Duodenal mucosa (tissue), 2 donors: ENCODE data around the gene PSME2.

Experiments used
- H3K27ac ChIP-seq: one replicate; pipeline ENCODE4 v1.7.0; 2013; ENCODE audit warnings: low read depth, low read length
- H3K27me3 ChIP-seq, 2 donors: one replicate each; pipeline ENCODE4 v1.7.0; 2013; ENCODE audit warnings: low read length in 2 of 2, control low read depth in 1 of 2; ENCODE audit not compliant: insufficient read depth in 2 of 2, control insufficient read depth in 1 of 2
- H3K36me3 ChIP-seq, 2 donors: one replicate each; pipeline ENCODE4 v1.7.0; 2013; ENCODE audit warnings: low read length in 2 of 2, control low read depth in 1 of 2; ENCODE audit not compliant: insufficient read depth in 2 of 2, control insufficient read depth in 1 of 2
- H3K4me1 ChIP-seq, 2 donors: one replicate each; pipeline ENCODE4 v1.7.0; 2013; ENCODE audit warnings: low read length in 2 of 2, control low read depth in 1 of 2; ENCODE audit not compliant: insufficient read depth in 2 of 2, control insufficient read depth in 1 of 2
- H3K4me3 ChIP-seq, 2 donors: one replicate each; pipeline ENCODE4 v1.7.0; 2013; ENCODE audit warnings: low read length in 2 of 2, low read depth in 1 of 2
- H3K9ac ChIP-seq, 2 donors: one replicate each; pipeline ENCODE4 v1.7.0; 2013; ENCODE audit warnings: low read length in 2 of 2, low read depth in 1 of 2
- H3K9me3 ChIP-seq, 2 donors: one replicate each; pipeline ENCODE4 v1.7.0; 2013; ENCODE audit warnings: low read length in 2 of 2, control low read depth in 1 of 2; ENCODE audit not compliant: control insufficient read depth in 1 of 2

Gene PSME2

DNA sequence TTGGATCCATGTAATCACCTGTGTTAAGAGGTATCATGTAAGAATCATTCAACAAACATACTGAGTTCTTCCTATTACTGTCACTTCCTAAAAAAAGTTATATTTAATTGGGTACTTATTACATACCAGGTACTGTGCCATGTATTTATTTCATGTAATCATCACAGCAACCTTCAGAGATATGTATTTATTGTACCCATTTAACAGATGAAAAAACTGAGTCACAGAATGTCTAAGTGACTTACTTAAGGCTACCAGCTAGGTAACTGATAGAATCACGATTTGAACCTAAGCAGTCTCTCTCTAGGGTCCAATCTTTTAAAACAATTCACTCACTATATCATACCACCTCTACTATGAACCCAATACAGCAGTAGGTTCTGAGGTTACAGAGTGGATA, 2.0 kb downstream of the PSME2 start:
- no peaks in the 10 kb centered on the region for H3K27me3 ChIP-seq
- peaks cover 52 to 55% of the 10 kb centered on the region in 2 donors for H3K4me1 ChIP-seq
- no peak overlapping the region for H3K27ac ChIP-seq
- H3K36me3 ChIP-seq, result peaks cover 19 to 32% of the 10 kb centered on the region in 2 donors
- no peaks in the 10 kb centered on the region for H3K9me3 ChIP-seq
- H3K9ac ChIP-seq, result peak overlapping the region; percentile 30 to 52
- peak overlapping the region; percentile 77 to 100 for H3K4me3 ChIP-seq

DNA sequence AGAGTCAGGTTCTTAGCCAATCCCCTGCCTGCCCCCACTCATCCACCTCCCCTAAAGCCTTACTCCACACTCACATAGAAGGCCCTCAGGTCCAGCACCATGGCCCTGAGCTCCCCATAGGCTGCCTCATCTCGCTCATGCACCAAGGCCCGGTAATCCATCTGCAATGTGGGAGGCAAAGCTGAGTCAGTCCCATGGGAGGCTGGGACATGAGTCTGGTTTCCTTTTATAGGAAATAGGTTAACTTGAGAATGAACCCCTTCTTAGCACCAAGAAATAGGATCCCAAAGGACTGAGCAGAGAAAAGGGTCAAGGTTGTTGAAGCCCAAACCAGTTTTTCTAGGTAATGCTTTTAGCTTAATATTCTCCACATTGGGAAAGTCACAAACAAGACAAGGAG, 2.9 kb downstream of the PSME2 start:
- Histone ChIP-seq H3K27ac (no peak overlapping the region), H3K27me3 (no peaks in the 10 kb centered on the region), H3K9ac (peak overlapping the region in 1 of 2 donors; percentile 30), H3K4me1 (peaks cover 56 to 60% of the 10 kb centered on the region in 2 donors), H3K36me3 (peaks cover 25 to 36% of the 10 kb centered on the region in 2 donors), H3K9me3 (no peaks in the 10 kb centered on the region), H3K4me3 (peak overlapping the region in 1 of 2 donors; percentile 100)

DNA sequence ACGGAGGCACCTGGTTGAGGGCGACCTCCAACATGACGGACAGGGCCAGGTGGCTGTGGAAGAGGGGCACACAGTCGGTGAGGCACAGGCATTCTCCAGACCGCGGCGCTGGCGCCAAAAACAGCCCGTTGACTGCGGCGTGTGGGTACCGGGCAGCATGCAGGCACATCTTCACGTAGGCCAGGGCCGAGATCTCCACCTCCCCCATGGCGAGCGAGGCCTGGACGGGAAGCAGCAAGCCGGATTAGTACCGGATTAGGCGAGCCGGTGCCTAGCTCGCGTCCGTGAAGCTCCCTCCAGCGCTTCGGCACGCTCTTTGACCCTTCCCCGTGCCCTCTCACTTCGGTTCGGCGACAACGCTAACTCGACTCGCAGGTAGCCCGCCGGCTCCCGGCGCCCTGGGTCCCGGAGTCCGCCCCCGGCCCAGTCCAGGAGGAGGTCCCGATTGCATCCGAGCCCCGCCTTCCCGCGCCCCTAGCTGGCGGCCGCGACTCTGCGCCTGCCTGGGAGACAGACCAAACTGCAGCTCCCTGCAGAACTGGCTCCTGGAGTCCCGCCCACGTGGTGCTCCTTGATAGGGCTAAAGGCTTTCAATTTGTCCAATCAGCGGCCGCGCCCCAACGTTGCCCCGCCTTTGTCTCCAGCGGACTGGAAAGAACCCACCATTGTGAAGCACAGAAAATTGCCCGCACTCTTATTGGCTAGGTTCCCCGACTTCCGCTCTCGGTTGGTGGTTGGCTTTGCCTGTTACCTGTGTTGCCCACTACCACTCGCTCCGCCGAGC, 5.1 kb downstream of the PSME2 start, which contains the start of gene EMC9:
Gene EMC9 (minus strand): TSS at position 495 of the 784 bp plus-strand sequence. CDS start 287 bp downstream, at position 208.
- no peaks in the 10 kb centered on the region for H3K9me3 ChIP-seq
- H3K27ac ChIP-seq, result peak within 1 kb of the TSS; percentile 92
- peak within 1 kb of the TSS; percentile 94 to 98 for H3K4me3 ChIP-seq
- H3K27me3 ChIP-seq, result no peaks in the 10 kb centered on the region
- H3K9ac ChIP-seq, result peak within 1 kb of the TSS; percentile 70 to 100
- peaks cover 38 to 49% of the 10 kb centered on the region in 2 donors for H3K36me3 ChIP-seq
- peaks cover 69 to 74% of the 10 kb centered on the region in 2 donors for H3K4me1 ChIP-seq

DNA sequence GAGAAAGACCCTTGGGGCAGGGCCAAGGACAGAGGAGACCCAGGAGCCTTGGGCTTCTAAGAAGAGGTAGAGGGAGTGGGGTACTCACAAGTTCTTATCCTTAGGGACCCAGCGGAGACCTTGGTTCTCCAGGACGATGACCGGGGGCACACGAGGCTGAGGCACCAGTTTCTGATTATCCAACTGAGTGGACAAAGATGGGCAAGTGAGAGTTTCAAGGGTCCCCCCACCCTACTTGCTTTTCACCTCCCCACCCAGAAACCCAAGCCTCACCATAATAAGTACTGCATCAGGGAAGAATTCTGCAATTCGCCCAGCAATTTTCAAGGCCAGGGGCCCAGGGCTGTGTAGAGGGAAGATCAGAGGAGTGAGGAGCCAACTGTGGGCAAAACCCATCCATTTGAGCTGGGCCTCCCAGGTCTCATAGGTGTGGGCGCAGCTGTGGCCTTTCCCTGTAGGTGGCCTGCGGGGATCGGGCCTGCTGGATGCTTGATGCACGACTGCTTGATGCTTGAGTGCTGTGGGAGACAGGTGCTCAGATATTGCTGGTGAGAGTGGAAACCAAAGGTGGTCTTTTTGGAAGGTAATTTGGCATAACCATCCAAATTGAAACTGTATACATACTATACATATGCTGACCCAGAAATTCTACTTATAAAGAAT, 7.0 kb downstream of the PSME2 start:
- no peaks in the 10 kb centered on the region for H3K9me3 ChIP-seq
- peak overlapping the region; percentile 17 to 49 for H3K4me3 ChIP-seq
- H3K27me3 ChIP-seq, result no peaks in the 10 kb centered on the region
- peaks cover 61 to 66% of the 10 kb centered on the region in 2 donors for H3K4me1 ChIP-seq
- peak overlapping the region; percentile 20 to 38 for H3K9ac ChIP-seq
- peaks cover 34 to 43% of the 10 kb centered on the region in 2 donors for H3K36me3 ChIP-seq
- no peak overlapping the region for H3K27ac ChIP-seq

DNA sequence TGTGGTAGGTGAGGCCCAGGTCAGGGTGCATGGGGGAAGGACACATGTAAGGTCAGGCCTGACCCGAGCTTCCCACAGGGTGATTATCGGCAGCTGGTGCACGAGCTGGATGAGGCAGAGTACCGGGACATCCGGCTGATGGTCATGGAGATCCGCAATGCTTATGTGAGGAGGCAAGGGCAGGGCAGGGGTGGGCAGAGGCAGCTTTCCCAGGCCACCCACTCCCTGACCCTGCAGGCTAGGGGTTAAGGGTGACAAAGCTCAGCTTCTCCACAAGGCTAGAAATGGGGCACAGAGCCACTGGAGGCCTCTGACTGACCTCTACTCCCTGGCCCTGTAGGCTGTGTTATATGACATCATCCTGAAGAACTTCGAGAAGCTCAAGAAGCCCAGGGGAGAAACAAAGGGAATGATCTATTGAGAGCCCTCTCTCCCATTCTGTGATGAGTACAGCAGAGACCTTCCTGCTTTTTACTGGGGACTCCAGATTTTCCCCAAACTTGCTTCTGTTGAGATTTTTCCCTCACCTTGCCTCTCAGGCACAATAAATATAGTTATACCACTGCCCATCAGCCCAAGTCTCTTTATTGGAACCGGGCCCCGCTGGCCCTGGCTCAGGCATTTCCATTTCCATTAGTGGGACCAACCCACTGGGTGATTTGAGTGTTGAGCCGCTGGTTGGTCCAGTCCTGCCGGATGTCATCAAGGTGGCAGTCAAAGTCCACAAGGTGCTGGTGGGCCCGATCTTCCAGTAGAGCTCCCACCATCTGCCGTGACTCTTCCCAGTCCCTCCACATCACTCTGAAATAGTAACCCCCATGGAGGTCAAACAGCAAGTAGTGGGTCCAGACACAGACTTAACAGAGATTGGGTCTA, 7.8 kb downstream of the PSME2 start:
- H3K27me3 ChIP-seq, result no peaks in the 10 kb centered on the region
- no peak overlapping the region for H3K4me3 ChIP-seq
- no peaks in the 10 kb centered on the region for H3K9me3 ChIP-seq
- peak overlapping the region in 1 of 2 donors; percentile 20 for H3K9ac ChIP-seq
- no peak overlapping the region for H3K27ac ChIP-seq
- peaks cover 28 to 35% of the 10 kb centered on the region in 2 donors for H3K36me3 ChIP-seq
- peaks cover 53 to 58% of the 10 kb centered on the region in 2 donors for H3K4me1 ChIP-seq

DNA sequence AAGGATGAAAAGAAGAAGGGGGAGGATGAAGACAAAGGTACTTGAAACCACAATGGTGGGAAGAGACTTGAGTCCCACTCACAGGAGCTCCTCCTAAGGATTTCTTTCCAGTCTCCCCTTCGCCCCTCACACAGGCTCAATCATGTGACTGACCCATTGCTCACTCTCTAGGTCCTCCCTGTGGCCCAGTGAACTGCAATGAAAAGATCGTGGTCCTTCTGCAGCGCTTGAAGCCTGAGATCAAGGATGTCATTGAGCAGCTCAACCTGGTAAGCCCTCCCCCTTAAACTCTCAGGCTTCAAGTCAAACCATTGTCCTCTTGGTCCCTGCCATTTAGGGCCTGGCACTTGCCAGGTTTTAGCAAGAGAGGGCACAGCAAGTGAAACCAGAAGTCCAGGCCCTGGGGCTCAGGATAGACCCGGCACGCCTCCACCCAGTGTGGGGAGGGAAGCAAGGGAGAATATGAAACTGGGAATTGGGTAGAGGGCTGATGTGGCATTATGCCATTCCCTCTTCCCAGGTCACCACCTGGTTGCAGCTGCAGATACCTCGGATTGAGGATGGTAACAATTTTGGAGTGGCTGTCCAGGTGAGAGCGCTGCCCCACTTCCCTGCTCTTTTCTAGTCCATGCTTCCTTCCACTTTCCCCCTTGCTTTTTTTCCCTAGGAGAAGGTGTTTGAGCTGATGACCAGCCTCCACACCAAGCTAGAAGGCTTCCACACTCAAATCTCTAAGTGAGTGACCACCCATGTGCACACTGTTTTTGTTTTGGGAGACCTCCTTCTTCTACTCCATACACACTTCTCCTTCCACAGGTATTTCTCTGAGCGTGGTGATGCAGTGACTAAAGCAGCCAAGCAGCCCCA, 8.6 kb downstream of the PSME2 start:
- peaks cover 24 to 26% of the 10 kb centered on the region in 2 donors for H3K36me3 ChIP-seq
- peak overlapping the region; percentile 77 to 94 for H3K9ac ChIP-seq
- H3K4me1 ChIP-seq, result peaks cover 47 to 50% of the 10 kb centered on the region in 2 donors
- H3K27me3 ChIP-seq, result no peaks in the 10 kb centered on the region
- no peaks in the 10 kb centered on the region for H3K9me3 ChIP-seq
- no peak overlapping the region for H3K27ac ChIP-seq
- peak overlapping the region; percentile 86 to 88 for H3K4me3 ChIP-seq

- no peaks in the 10 kb centered on the region for H3K9me3 ChIP-seq
- no peaks in the 10 kb centered on the region for H3K27me3 ChIP-seq
- H3K4me1 ChIP-seq, result peaks cover 42 to 52% of the 10 kb centered on the region in 2 donors
- H3K9ac ChIP-seq, result peak overlapping the region; percentile 77 to 94
- H3K4me3 ChIP-seq, result peak overlapping the region; percentile 86 to 88
- peak overlapping the region; percentile 84 for H3K27ac ChIP-seq
- peaks cover 24% of the 10 kb centered on the region in 2 donors for H3K36me3 ChIP-seq
Measured at GRCh38 chr14:24136684-24137528, 9.5 kb downstream of the PSME2 start.

- Histone ChIP-seq H3K36me3 (peaks cover 24% of the 10 kb centered on the region in 2 donors), H3K4me3 (peak within 1 kb of the TSS; percentile 86 to 88), H3K9me3 (no peaks in the 10 kb centered on the region), H3K27me3 (no peaks in the 10 kb centered on the region), H3K9ac (peak within 1 kb of the TSS; percentile 77 to 94), H3K27ac (peak within 1 kb of the TSS; percentile 84), H3K4me1 (peaks cover 41 to 52% of the 10 kb centered on the region in 2 donors)
Measured at GRCh38 chr14:24135834-24136683, 10.4 kb downstream of the PSME2 start, which contains the start of gene PSME1. TSS of gene PSME1 (plus strand) at chr14:24136194. CDS start at chr14:24136263, 69 bp downstream.
